IMR-90 (cell line): ENCODE measurements around the gene GCLC. TPM values are rescaled to one million over a fixed set of nuclear protein-coding genes. Genes with fewer than 3 reads are reported as not detected.

Experiments used
- MAZ ChIP-seq: IDR thresholded peaks from 2 replicates; pipeline ENCODE4 v1.6.1; 2012; ENCODE audit warnings: low read depth, mild to moderate bottlenecking, low read length, improper control_type of control experiment, moderate library complexity, borderline replicate concordance
- polyA plus RNA-seq, 3 experiments: library from polyadenylated mRNA; depleted of rRNA; stranded (reverse); fragments of >200 nt; gene quantifications; 2 replicates each; pipeline ENCODE4 v1.2.3, GENCODE V29; 2012; ENCODE audit warnings: low replicate concordance in 1 of 3
- total RNA-seq: library from RNA; depleted of rRNA; stranded (reverse); fragments of >200 nt; gene quantifications from 2 replicates; pipeline ENCODE4 v1.2.3, GENCODE V29; 2012
- TF ChIP-seq, protein P1 (sequence below): conservative IDR thresholded peaks from 2 replicates; pipeline ENCODE4 v1.5.1; 2012; ENCODE audit warnings: mild to moderate bottlenecking, low read depth, low read length, improper control_type of control experiment

Gene GCLC
- total and polyA plus RNA-seq, 2 of the 4 experiments (the other 2 are of a cell fraction) = 14.2 to 24.2 TPM

DNA sequence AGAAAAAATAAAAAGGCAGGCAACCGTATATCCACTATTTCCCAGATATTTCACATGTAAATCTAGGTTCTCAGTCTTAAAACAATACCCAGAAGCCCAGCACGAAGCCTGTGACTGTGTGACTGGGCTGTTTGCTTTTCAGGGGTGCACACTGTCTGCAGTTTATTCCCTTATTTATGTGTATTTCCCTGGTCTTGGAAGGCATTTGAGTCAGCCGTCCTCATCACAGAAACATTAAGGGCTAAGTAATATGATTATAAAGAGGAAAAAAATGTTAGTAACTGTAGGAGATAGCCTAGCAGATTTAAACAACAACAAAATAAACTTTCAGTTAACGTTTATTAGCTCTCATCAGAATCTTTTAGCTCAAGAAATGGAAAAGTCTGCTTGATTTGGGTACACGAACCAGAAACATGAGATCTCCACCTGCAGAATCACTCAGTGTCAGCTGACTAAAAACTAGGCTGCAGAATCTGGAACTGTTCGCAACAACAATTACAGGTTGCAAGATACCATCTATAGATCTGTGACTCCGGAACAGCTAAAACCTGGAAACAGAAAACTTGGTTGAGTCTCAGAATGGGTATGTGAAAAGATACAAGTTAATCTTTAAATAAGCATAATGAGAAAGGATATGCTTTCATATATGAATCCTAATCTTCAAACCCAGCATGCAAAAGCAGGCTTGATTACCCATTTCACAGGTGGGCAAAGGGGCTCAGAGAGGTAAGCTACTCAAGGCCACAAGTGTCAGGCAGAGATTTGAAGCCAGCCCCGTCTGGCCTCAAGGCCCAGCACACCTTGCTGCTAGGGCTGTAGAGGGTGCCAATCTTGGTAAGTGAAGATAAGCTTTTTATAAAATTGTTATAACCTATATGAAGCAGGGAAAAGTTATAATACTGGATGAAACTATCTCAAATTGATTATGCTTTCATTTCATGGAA, 21.1 kb downstream of the GCLC start (continued):
- TF ChIP-seq, protein P1, sequence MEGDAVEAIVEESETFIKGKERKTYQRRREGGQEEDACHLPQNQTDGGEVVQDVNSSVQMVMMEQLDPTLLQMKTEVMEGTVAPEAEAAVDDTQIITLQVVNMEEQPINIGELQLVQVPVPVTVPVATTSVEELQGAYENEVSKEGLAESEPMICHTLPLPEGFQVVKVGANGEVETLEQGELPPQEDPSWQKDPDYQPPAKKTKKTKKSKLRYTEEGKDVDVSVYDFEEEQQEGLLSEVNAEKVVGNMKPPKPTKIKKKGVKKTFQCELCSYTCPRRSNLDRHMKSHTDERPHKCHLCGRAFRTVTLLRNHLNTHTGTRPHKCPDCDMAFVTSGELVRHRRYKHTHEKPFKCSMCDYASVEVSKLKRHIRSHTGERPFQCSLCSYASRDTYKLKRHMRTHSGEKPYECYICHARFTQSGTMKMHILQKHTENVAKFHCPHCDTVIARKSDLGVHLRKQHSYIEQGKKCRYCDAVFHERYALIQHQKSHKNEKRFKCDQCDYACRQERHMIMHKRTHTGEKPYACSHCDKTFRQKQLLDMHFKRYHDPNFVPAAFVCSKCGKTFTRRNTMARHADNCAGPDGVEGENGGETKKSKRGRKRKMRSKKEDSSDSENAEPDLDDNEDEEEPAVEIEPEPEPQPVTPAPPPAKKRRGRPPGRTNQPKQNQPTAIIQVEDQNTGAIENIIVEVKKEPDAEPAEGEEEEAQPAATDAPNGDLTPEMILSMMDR = no peak
- TF ChIP-seq MAZ = no peak
